HepG2 (cell line): ENCODE results near the gene STK24. TPM values are rescaled to one million over a fixed set of nuclear protein-coding genes. Genes with fewer than 3 reads are reported as not detected.
A peak's percentile ranks its signal among the peaks of the same experiment; 100 is the strongest.

Experiments
- ASH2L ChIP-seq: fragments of 300-600, 200-600 bp; sonication (generic); IDR thresholded peaks from 2 replicates; pipeline ENCODE4 v1.7.0; 2017; ENCODE audit warnings: low read depth, mild to moderate bottlenecking, moderate library complexity, mixed read lengths, low read length; ENCODE audit not compliant: insufficient read length
- GRHL1 ChIP-seq: sonication (generic); formaldehyde crosslinking; conservative IDR thresholded peaks from 2 replicates; pipeline ENCODE4 v1.8.0; 2022; ENCODE audit warnings: missing genetic modification reagents
- HDAC1 ChIP-seq: sonication (generic); formaldehyde crosslinking; IDR thresholded peaks from 2 replicates; pipeline ENCODE4 v1.5.1; 2020; ENCODE audit warnings: mild to moderate bottlenecking, missing genetic modification reagents
- MAZ ChIP-seq, 2 experiments: sonication (generic) in 1 of 2; formaldehyde crosslinking in 1 of 2; IDR thresholded peaks; 2 replicates each; pipeline versions ENCODE4 v1.5.0 to v1.6.1; 2012 to 2020; ENCODE audit warnings: low read depth in 2 of 2, mild to moderate bottlenecking in 2 of 2, borderline replicate concordance in 1 of 2, improper control_type of control experiment in 1 of 2, low read length in 1 of 2, missing genetic modification reagents in 1 of 2, moderate library complexity in 1 of 2
- MLLT10 ChIP-seq: sonication (generic); formaldehyde crosslinking; IDR thresholded peaks from 2 replicates; pipeline ENCODE4 v1.4.0; 2020; ENCODE audit warnings: missing genetic modification reagents
- SIN3B ChIP-seq: fragments of 150-350 bp; IDR thresholded peaks from 2 replicates; pipeline ENCODE4 v1.6.1; 2014; ENCODE audit warnings: low read length
- SYNCRIP ChIP-seq: fragments of 200-400 bp; formaldehyde crosslinking; IDR thresholded peaks from 2 replicates; pipeline ENCODE4 v1.6.1; 2018; ENCODE audit warnings: mild to moderate bottlenecking, low read depth, low read length; ENCODE audit not compliant: insufficient read depth
- U2AF2 ChIP-seq: fragments of 200-400 bp; formaldehyde crosslinking; IDR thresholded peaks from 2 replicates; pipeline ENCODE4 v1.6.1; 2017; ENCODE audit warnings: low read depth, mild to moderate bottlenecking, low read length
- ZBED4 ChIP-seq: sonication (generic); formaldehyde crosslinking; IDR thresholded peaks from 2 replicates; pipeline ENCODE4 v1.4.0; 2020; ENCODE audit warnings: missing genetic modification reagents, borderline replicate concordance
- ZBTB10 ChIP-seq: sonication (generic); formaldehyde crosslinking; IDR thresholded peaks from 2 replicates; pipeline ENCODE4 v1.4.0; 2020; ENCODE audit warnings: missing genetic modification reagents, borderline replicate concordance
- ZBTB7A ChIP-seq: sonication (generic); formaldehyde crosslinking; IDR thresholded peaks from 2 replicates; pipeline ENCODE4 v1.8.0; 2022; ENCODE audit warnings: mild to moderate bottlenecking, missing genetic modification reagents
- ZFP62 ChIP-seq: sonication (generic); formaldehyde crosslinking; IDR thresholded peaks from 2 replicates; pipeline ENCODE4 v1.4.0; 2020; ENCODE audit warnings: missing genetic modification reagents
- ZSCAN9 ChIP-seq: IDR thresholded peaks from 2 replicates; pipeline ENCODE4 v1.6.1; 2016; ENCODE audit warnings: borderline replicate concordance
- polyA plus RNA-seq, 8 experiments: library from polyadenylated mRNA; depleted of rRNA in 3 of 8; stranded (reverse) in 7 of 8; unstranded in 1 of 8; fragments of >200 nt; fragmentation: Illumina TruSeq in 4 of 8; extraction: Trizol in 4 of 8; gene quantifications; 2 replicates each; pipeline versions ENCODE4 v1.2.1 to v1.2.3, GENCODE V29; 2011 to 2016; ENCODE audit warnings: low read depth in 4 of 8, missing spikeins in 1 of 8, mixed read lengths in 1 of 8; ENCODE audit not compliant: insufficient read depth in 1 of 8
- total RNA-seq, 5 experiments: library from RNA; depleted of rRNA; stranded (reverse); fragments of >200 nt; fragmentation: Illumina TruSeq; extraction: Trizol; gene quantifications; 2 replicates each; pipeline ENCODE4 v1.2.3, GENCODE V29; 2016; ENCODE audit warnings: low read depth in 1 of 5

The STK24 gene
- total and polyA plus RNA-seq, 2 of the 13 experiments (the other 11 are each of a cell fraction or from before 2014, with no cell fraction given): 51.3 to 73.0 TPM

- TF ChIP-seq ZBED4 (CRISPR knock-in tag) (no peak; the same call in 1 of the 2 replicates), HDAC1 (0 out of 2 replicates have a peak, but pooled peaks have one; percentile 16), ZSCAN9 (no peak), GRHL1 (CRISPR knock-in tag) (no peak), SYNCRIP (no peak), ZFP62 (CRISPR knock-in tag) (no peak), SIN3B (no peak), ZBTB10 (CRISPR knock-in tag) (0 out of 2 replicates have a peak, but pooled peaks have one; percentile 34), ASH2L (peak; percentile 60), MLLT10 (CRISPR knock-in tag) (no peak), U2AF2 (no peak), ZBTB7A (CRISPR knock-in tag) (0 out of 2 replicates have a peak, but pooled peaks have one; percentile 15), MAZ (IDR thresholded peaks at IDR 0.05; ENCODE audit: borderline replicate concordance, low read depth, low read length) (no peak), MAZ (CRISPR knock-in tag; IDR thresholded peaks at IDR 0.05; ENCODE audit: low read depth) (peak; percentile 49)
Measured at GRCh38 chr13:98576200-98576945, 534 bp downstream of the STK24 start (continued).
